Panc1 (cell line): ENCODE results near the gene LPP. TPM values are rescaled to one million over a fixed set of nuclear protein-coding genes. Genes with fewer than 3 reads are reported as not detected.

Experiments
- ATAC-seq: fragments of 200-7000 bp; cut with Tn5 transposase; 2 replicates; pipeline ENCODE4 v1.9.1; 2020; ENCODE audit warnings: mild to moderate bottlenecking, moderate library complexity
- BruUV-seq: library from RNA; stranded (reverse); fragments of 400-500 nt; replicated peaks from 2 replicates; lab custom pipeline; 2021; lab: Mats Ljungman, UMichigan
- CTCF ChIA-PET: fragments of 300-600 bp; sonication (Branson Sonifier 250); formaldehyde crosslinking; loops from one replicate; lab custom pipeline; 2022; ENCODE audit warnings: antibody characterized with exemption; lab: Charles Lee
- POLR2A ChIA-PET: fragments of 300-600 bp; sonication (Branson Sonifier 250); formaldehyde crosslinking; loops from one replicate; lab custom pipeline; 2022; ENCODE audit warnings: antibody characterized with exemption; lab: Charles Lee
- DNase-seq: peaks from one replicate; pipeline ENCODE4 v3.0.0-alpha.2; 2010; ENCODE audit warnings: low read depth, low spot score
- H3K27ac ChIP-seq: 2 replicates; pipeline ENCODE4 v1.5.1; 2011; ENCODE audit warnings: mild to moderate bottlenecking, low read length, inconsistent platforms
- H3K27me3 ChIP-seq: fragments of 200-500 bp; sonication (Bioruptor generic); 2 replicates; pipeline ENCODE4 v1.6.0; 2014; ENCODE audit warnings: low read length, inconsistent platforms; ENCODE audit not compliant: control insufficient read depth, insufficient read depth
- H3K36me3 ChIP-seq: fragments of 200-500 bp; sonication (Bioruptor generic); 2 replicates; pipeline ENCODE4 v1.5.1; 2014; ENCODE audit warnings: inconsistent platforms, mild to moderate bottlenecking, low read length, moderate library complexity; ENCODE audit not compliant: control insufficient read depth, insufficient read depth
- H3K4me1 ChIP-seq: 2 replicates; pipeline ENCODE4 v1.5.1; 2011; ENCODE audit warnings: inconsistent platforms, mild to moderate bottlenecking, low read length, moderate library complexity; ENCODE audit not compliant: control insufficient read depth, insufficient read depth
- H3K4me3 ChIP-seq, 2 experiments: 2 replicates each; pipeline ENCODE4 v1.5.1; 2011 to 2012; ENCODE audit warnings: low read depth in 2 of 2, low read length in 2 of 2, mild to moderate bottlenecking in 2 of 2, inconsistent platforms in 1 of 2, moderate library complexity in 1 of 2
- H3K9me3 ChIP-seq: fragments of 200-500 bp; sonication (Bioruptor generic); 2 replicates; pipeline ENCODE4 v1.5.1; 2014; ENCODE audit warnings: low read depth, mild to moderate bottlenecking, inconsistent platforms, low read length, moderate library complexity; ENCODE audit not compliant: control insufficient read depth, insufficient read depth
- CTCF ChIP-seq: fragments of 450-650 bp; IDR thresholded peaks from 2 replicates; pipeline ENCODE4 v1.5.1; 2017; ENCODE audit warnings: mild to moderate bottlenecking
- POLR2AphosphoS5 ChIP-seq: IDR thresholded peaks from 2 replicates; pipeline ENCODE4 v1.6.1; 2012; ENCODE audit warnings: mild to moderate bottlenecking, low read depth, low read length, moderate library complexity
- REST ChIP-seq, 2 experiments: IDR thresholded peaks; 2 replicates each; pipeline ENCODE4 v1.6.1; 2011 to 2012; ENCODE audit warnings: low read depth in 2 of 2, control low read depth in 1 of 2, low read length in 1 of 2, mild to moderate bottlenecking in 1 of 2, moderate library complexity in 1 of 2; ENCODE audit not compliant: insufficient read depth in 1 of 2
- SIN3A ChIP-seq: IDR thresholded peaks from 2 replicates; pipeline ENCODE4 v1.6.1; 2012; ENCODE audit warnings: low read depth, mild to moderate bottlenecking, low read length, moderate library complexity, borderline replicate concordance; ENCODE audit not compliant: insufficient read depth
- TCF7L2 ChIP-seq: IDR thresholded peaks from 2 replicates; pipeline ENCODE4 v1.6.1; 2011; ENCODE audit warnings: mild to moderate bottlenecking, low read depth, low read length, inconsistent platforms
- in situ Hi-C: cut with HindIII; loops from 2 replicates; pipeline ENCODE4 v1.10.0; 2016; ENCODE audit warnings: low sequenced_read_pairs, low pct_unique_long_range_greater_than_20kb
- intact Hi-C: fragments of 100-400 bp; cut with micrococcal nuclease; formaldehyde crosslinking; loops from one replicate; pipeline ENCODE4 v1.10.0; 2022; ENCODE audit not compliant: unreplicated experiment
- total RNA-seq: library from RNA; stranded (reverse); gene quantifications from one replicate; pipeline ENCODE4 v1.2.1, GENCODE V29; 2021; ENCODE audit not compliant: unreplicated experiment

Gene LPP
- total RNA-seq, 1 experiment from 2014 or later, result 90.0 TPM

DNA sequence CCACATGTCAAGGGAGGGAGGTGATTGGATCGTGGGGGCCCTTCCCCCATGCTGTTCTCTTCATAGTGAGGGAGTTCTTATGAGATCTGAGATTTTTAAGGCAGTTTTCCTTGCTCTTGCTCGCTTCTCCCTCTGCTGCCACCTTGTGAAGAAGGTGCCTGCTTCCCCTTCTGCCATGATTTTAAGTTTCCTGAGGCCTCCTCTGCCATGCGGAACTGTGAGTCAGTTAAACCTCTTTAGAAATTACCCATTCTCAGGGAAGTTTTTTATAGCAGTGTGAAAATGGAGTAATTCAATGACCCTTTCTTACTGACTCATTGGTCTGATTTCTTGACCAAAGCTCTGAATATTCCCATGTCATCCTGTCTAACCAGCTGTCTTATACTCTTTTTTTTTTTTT lies 533.4 kb downstream of the LPP start:
- Histone ChIP-seq H3K27ac (no peak overlapping the region), H3K36me3 (no peaks in the 10 kb centered on the region), H3K4me3 (no peak overlapping the region), H3K27me3 (no peaks in the 10 kb centered on the region), H3K9me3 (no peaks in the 10 kb centered on the region), H3K4me1 (no peaks in the 10 kb centered on the region)
- ATAC-seq (no peak; the same call in 1 of the 2 replicates), DNase-seq (no peak)
- intact Hi-C loops (no loop called here), in situ Hi-C loops (no loop called here)
- ChIA-PET POLR2A (no interaction called here), CTCF (no interaction called here)
- no TSS peak for BruUV-seq
- peak; percentile 24 for TF ChIP-seq CTCF
- no peak for TF ChIP-seq REST (IDR thresholded peaks at IDR 0.05; ENCODE audit: insufficient read depth in 1 of 2, low read depth in 2 of 2, low read length in 1 of 2)

DNA sequence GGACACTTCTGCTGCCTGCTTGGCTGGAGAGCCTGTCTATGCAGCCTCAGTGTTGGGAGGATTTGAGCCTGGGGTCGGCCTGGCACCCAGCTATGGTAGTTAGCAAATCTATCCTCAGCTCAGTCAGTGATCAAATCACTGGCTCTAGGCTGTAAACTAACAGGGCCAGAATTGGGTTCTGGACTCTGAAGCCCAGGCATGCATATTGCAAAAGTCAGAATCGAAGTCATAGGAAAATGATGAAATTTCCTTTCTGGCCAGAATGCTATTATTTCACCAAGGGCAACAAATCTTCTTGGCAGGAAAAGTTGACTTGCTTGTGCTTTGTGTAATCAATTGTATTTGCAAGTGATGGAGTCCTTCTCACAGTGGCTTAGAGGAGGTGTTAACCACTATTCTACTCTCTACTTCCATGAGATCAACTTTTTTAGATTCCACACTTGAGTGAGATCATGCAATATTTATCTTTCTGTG lies 535.2 kb downstream of the LPP start:
- ATAC-seq, result no peak
- Histone ChIP-seq H3K4me3 (no peak overlapping the region), H3K4me1 (no peaks in the 10 kb centered on the region), H3K27ac (no peak overlapping the region), H3K27me3 (no peaks in the 10 kb centered on the region), H3K36me3 (no peaks in the 10 kb centered on the region), H3K9me3 (no peaks in the 10 kb centered on the region)
- BruUV-seq, result no TSS peak
- ChIA-PET POLR2A (interaction anchor here (0.6 to 0.7 kb wide), 2 partner anchors 11 to 267 kb away, joined by 3 read pairs; no protein-coding TSS in a partner anchor), CTCF (no interaction called here)
- in situ Hi-C loops, result no loop called here
- DNase-seq, result no peak
- intact Hi-C loops, result no loop called here
- no peak for TF ChIP-seq POLR2AphosphoS5

GRCh38 chr3:188690064-188690463 lies 536.1 kb downstream of the LPP start:
- Histone ChIP-seq H3K27ac (no peak overlapping the region), H3K4me3 (no peak overlapping the region), H3K27me3 (no peaks in the 10 kb centered on the region), H3K4me1 (no peaks in the 10 kb centered on the region), H3K9me3 (no peaks in the 10 kb centered on the region), H3K36me3 (no peaks in the 10 kb centered on the region)
- POLR2A ChIA-PET, result no interaction called here
- in situ Hi-C loops (no loop called here), intact Hi-C loops (no loop called here)
- CTCF ChIA-PET, result no interaction called here
- ATAC-seq (no peak), DNase-seq (no peak)
- no TSS peak for BruUV-seq
- TF ChIP-seq CTCF, result no peak
- no peak for TF ChIP-seq POLR2AphosphoS5
- no peak for TF ChIP-seq SIN3A
- TF ChIP-seq REST (IDR thresholded peaks at IDR 0.05; ENCODE audit: insufficient read depth in 1 of 2, low read depth in 2 of 2, low read length in 1 of 2), result no peak
- TF ChIP-seq TCF7L2, result no peak
